ENCODE measurements around the gene PAM16. TPM values are rescaled to one million over a fixed set of nuclear protein-coding genes. Genes with fewer than 3 reads are reported as not detected.

Gene PAM16
- total and polyA plus RNA-seq, 2 experiments from 2014 or later: 71.8 to 72.5 TPM

DNA sequence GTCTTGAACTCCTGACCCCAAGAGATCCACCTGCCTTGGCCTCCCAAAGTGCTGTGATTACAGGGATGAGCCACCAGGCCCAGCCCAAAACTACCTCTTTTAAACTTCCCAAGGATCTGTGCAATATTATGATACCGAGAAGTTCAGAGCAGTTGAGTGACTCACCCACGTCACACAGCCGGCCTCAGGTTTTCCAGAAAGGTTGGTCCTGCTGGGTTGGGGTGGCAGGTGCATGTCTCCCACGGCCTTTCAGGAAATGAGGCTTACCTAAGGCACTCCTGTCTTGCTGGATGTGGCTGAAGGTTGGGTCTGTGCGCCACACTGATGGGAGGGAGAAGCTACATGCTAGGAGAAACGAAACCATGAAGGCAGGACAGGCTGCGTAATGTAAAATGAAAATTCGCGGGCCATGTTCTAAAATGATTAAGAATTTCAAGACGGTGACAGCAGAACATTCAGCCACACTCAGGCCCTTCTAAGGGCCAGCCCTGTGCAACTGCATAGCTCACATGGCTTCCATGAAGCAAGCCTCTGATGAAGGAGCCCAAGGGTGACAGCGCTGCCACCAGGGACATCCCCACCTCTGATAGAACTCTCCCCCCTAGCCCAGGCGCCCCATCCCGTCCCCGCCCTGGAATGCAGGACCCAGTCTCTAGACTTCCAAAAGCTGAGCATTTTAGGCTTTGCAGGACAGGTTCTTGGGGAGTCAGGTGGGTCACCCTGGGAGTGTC is 41.9 kb downstream of the PAM16 start:
- peak overlapping the region; percentile 7 for H3K27ac ChIP-seq
- H3K27me3 ChIP-seq: no peaks in the 10 kb centered on the region
- no peak overlapping the region for H3K4me3 ChIP-seq
- TF ChIP-seq, protein P1, sequence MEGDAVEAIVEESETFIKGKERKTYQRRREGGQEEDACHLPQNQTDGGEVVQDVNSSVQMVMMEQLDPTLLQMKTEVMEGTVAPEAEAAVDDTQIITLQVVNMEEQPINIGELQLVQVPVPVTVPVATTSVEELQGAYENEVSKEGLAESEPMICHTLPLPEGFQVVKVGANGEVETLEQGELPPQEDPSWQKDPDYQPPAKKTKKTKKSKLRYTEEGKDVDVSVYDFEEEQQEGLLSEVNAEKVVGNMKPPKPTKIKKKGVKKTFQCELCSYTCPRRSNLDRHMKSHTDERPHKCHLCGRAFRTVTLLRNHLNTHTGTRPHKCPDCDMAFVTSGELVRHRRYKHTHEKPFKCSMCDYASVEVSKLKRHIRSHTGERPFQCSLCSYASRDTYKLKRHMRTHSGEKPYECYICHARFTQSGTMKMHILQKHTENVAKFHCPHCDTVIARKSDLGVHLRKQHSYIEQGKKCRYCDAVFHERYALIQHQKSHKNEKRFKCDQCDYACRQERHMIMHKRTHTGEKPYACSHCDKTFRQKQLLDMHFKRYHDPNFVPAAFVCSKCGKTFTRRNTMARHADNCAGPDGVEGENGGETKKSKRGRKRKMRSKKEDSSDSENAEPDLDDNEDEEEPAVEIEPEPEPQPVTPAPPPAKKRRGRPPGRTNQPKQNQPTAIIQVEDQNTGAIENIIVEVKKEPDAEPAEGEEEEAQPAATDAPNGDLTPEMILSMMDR (IDR thresholded peaks at IDR 0.05; ENCODE audit: low read depth, low read length): no peak
- peaks cover 6% of the 10 kb centered on the region for H3K4me1 ChIP-seq (ENCODE audit: low read depth)
- DNase-seq (ENCODE audit: low read depth in 1 of 2, low spot score in 1 of 2): no peak
- no peaks in the 10 kb centered on the region for H3K9me3 ChIP-seq (ENCODE audit: low read depth)
- H3K36me3 ChIP-seq: no peaks in the 10 kb centered on the region

DNA sequence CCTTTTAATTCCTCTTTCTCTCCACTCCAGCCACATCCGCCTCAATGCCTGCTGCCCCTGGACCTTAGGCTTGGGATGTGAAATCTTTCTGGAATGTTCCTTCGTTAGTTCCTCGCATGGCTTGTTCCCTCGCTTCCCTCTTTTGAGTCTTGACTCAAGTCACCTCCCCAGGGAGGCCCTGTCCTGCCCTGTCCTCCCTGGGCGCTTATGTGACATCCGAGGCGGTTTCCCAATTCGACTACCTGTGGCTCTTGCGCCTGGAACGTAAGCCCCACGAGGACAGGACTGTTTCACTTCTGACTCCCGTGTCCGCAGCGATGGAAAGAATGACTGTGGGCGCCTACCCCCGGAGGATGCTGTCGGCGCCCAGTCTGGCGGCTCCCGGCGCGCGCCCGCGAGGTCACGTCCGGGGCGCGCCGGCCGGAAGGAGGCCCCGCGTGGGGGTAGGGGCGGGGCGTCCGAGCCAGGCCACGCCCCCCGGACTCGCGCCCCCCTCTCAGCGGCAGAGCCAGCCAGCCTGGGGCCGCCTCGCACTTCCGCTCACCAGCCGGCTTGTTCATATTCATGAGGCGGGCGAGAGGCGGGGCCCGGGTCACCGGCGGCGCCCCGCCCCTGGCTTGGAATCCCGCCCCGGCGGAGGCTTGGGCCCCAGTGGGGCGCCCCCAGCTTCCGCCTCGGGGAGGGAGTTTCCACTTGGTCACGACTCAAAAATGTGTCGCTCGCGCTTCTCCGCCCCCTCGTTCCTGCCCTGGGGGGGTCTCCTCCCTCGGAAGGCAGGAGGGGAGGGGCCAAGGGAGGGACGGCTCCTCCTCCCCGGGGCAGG is 43.7 kb downstream of the PAM16 start:
- TF ChIP-seq, protein P1 (IDR thresholded peaks at IDR 0.05; ENCODE audit: low read depth, low read length): no peak
- H3K9me3 ChIP-seq (ENCODE audit: low read depth): no peaks in the 10 kb centered on the region
- H3K4me3 ChIP-seq: peak overlapping the region; percentile 60
- H3K27ac ChIP-seq: peak overlapping the region; percentile 84
- no peaks in the 10 kb centered on the region for H3K36me3 ChIP-seq
- H3K4me1 ChIP-seq (ENCODE audit: low read depth): peaks cover 6% of the 10 kb centered on the region
- H3K27me3 ChIP-seq: no peaks in the 10 kb centered on the region
- peak; percentile 97 to 98 for DNase-seq (ENCODE audit: low read depth in 1 of 2, low spot score in 1 of 2)

DNA sequence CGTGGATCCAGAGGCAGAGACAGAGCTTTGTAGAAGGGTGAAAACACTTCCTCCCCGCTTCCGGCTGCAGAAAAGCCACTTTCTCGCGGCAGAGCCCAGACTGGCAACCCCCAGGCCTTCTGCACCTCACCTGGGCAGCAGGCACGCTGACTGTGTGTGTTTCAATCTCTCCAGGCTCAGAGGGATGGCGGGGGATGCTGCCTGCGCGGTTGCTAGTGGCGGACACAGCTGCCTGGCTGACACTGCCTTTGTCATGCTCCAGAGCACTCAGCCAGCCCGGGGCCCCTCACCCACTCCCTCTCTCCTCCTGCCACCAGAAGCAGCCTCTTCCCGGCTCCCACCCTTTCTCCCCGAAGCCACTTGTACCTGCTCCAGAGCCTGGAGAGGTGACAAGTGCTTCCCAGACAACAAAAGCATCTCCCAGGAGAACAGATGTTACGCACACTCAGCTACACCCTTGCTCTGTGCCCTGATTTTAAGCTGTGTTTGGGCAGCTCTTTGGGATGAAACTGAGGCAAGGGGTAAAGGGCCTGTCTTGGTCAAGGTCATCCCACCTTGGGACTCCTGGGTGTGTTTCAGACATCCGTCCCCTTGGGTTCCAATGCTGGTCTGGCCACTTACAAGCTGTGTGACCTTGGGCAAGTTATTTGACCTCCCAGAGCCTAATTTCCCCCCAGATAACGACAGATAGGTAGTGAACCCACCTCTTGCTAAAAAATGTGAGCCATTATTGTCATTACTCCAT is 44.5 kb downstream of the PAM16 start:
- H3K4me1 ChIP-seq (ENCODE audit: low read depth): peaks cover 6% of the 10 kb centered on the region
- no peaks in the 10 kb centered on the region for H3K27me3 ChIP-seq
- H3K9me3 ChIP-seq (ENCODE audit: low read depth): no peaks in the 10 kb centered on the region
- peak in 1 of 2 donors; percentile 30 for DNase-seq (ENCODE audit: low read depth in 1 of 2, low spot score in 1 of 2)
- TF ChIP-seq, protein P1 (IDR thresholded peaks at IDR 0.05; ENCODE audit: low read depth, low read length): no peak
- no peaks in the 10 kb centered on the region for H3K36me3 ChIP-seq
- H3K4me3 ChIP-seq: peak overlapping the region; percentile 60
- H3K27ac ChIP-seq: peak overlapping the region; percentile 84

DNA sequence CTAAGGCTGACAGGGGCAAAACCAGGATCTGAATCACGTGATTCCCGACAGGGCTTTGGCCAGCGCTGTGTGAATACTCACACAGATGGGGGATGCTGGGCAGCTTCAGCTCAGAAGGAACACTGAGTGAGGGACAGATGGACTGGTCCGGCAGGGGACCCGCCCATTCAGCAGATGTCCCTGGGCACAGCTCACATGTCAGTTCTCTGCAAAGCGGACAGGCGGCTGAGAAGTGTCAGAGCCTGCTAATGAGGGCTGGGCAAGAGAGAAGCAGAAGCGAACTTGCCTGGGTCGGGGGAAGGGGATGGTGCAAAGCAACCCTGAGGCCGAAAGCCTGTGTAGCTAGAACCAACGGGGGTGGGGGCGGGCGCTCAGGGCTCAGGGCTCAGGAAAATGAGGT is 47.1 kb downstream of the PAM16 start:
- no peaks in the 10 kb centered on the region for H3K36me3 ChIP-seq
- no peak overlapping the region for H3K4me3 ChIP-seq
- TF ChIP-seq, protein P1 (IDR thresholded peaks at IDR 0.05; ENCODE audit: low read depth, low read length): no peak
- H3K4me1 ChIP-seq (ENCODE audit: low read depth): peaks cover 10% of the 10 kb centered on the region
- H3K27me3 ChIP-seq: no peaks in the 10 kb centered on the region
- no peaks in the 10 kb centered on the region for H3K9me3 ChIP-seq (ENCODE audit: low read depth)
- no peak overlapping the region for H3K27ac ChIP-seq
- no peak for DNase-seq (ENCODE audit: low read depth in 1 of 2, low spot score in 1 of 2)

DNA sequence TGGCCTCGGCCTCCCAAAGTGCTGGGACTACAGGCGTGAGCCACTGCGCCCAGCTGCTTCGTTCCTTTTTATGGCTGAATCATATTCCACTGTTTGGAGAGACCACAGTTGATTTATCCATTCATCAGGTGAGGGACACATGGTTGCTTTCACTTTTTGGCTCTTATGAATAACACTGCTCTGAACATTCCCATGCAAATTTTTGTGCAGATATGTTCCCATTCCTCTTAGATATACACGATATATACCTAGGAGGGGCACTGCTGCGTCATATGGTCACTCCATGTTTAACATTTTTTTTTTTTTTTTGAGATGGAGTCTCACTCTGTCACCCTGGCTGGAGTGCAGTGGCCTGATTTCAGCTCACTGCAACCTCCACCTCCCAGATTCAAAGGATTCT is 49.2 kb downstream of the PAM16 start:
- no peaks in the 10 kb centered on the region for H3K36me3 ChIP-seq
- TF ChIP-seq, protein P1 (IDR thresholded peaks at IDR 0.05; ENCODE audit: low read depth, low read length): no peak
- no peak overlapping the region for H3K27ac ChIP-seq
- H3K4me1 ChIP-seq (ENCODE audit: low read depth): peaks cover 10% of the 10 kb centered on the region
- H3K9me3 ChIP-seq (ENCODE audit: low read depth): no peaks in the 10 kb centered on the region
- no peaks in the 10 kb centered on the region for H3K27me3 ChIP-seq
- no peak overlapping the region for H3K4me3 ChIP-seq
- no peak for DNase-seq (ENCODE audit: low read depth in 1 of 2, low spot score in 1 of 2)
